HG03442 (cell line): ENCODE data around the gene CYP4X1.
"Not testable (repeated sequence)": the region's sequence is repeated elsewhere in the genome, so short reads cannot be mapped to it uniquely, and the experiment has no call there.

Experiments
- ATAC-seq: cut with Tn5 transposase; IDR thresholded peaks from one replicate; pipeline ENCODE4 v1.9.1; 2021; ENCODE audit warnings: mild to moderate bottlenecking, moderate library complexity; ENCODE audit not compliant: unreplicated experiment

CYP4X1 gene

GRCh38 chr1:47069080-47069479 lies 45.6 kb downstream of the CYP4X1 start:
- ATAC-seq, result not testable (repeated sequence)

GRCh38 chr1:47069509-47069908 lies 46.0 kb downstream of the CYP4X1 start:
- not testable (repeated sequence) for ATAC-seq

GRCh38 chr1:47089356-47089755 lies 65.9 kb downstream of the CYP4X1 start:
- ATAC-seq, result not testable (repeated sequence)

- ATAC-seq, result not testable (repeated sequence)
Measured at GRCh38 chr1:47091476-47091875, 68.0 kb downstream of the CYP4X1 start.
